A673 (cell line): Measurements from ENCODE around the gene NUDCD2. TPM values are rescaled to one million over a fixed set of nuclear protein-coding genes. Genes with fewer than 3 reads are reported as not detected.
"Not testable (repeated sequence)": the region's sequence is repeated elsewhere in the genome, so short reads cannot be mapped to it uniquely, and the experiment has no call there.

Experiments used
- BruUV-seq: library from RNA; stranded (reverse); fragments of 400-500 nt; replicated peaks from 2 replicates; lab custom pipeline; 2021; lab: Mats Ljungman, UMichigan
- CTCF ChIA-PET: fragments of 300-600 bp; sonication (Branson Sonifier 250); formaldehyde crosslinking; loops from one replicate; lab custom pipeline; 2022; ENCODE audit warnings: antibody characterized with exemption; lab: Charles Lee
- POLR2A ChIA-PET: fragments of 300-600 bp; sonication (Branson Sonifier 250); formaldehyde crosslinking; loops from one replicate; lab custom pipeline; 2022; ENCODE audit warnings: antibody characterized with exemption; ENCODE audit not compliant: low non-redundant PET; lab: Charles Lee
- DNase-seq: peaks from one replicate; pipeline ENCODE4 v3.0.0-alpha.2; 2015; ENCODE audit warnings: low spot score
- H3K27ac ChIP-seq: fragments of 200-600 bp; sonication (generic); 2 replicates; pipeline ENCODE4 v1.5.1; 2016; ENCODE audit warnings: mixed run types, low read depth, mild to moderate bottlenecking, mixed read lengths, antibody characterized with exemption, low read length; ENCODE audit not compliant: poor library complexity, severe bottlenecking
- H3K27me3 ChIP-seq: fragments of 200-600 bp; sonication (generic); replicated peaks from 2 replicates; pipeline ENCODE4 v1.6.1; 2017; ENCODE audit warnings: mixed run types, low read depth, mild to moderate bottlenecking, mixed read lengths, antibody characterized with exemption, low read length; ENCODE audit not compliant: insufficient read depth, poor library complexity
- H3K36me3 ChIP-seq: fragments of 200-600 bp; sonication (generic); 2 replicates; pipeline ENCODE4 v1.6.1; 2016; ENCODE audit warnings: mixed run types, mild to moderate bottlenecking, mixed read lengths, antibody characterized with exemption, low read length; ENCODE audit not compliant: insufficient read depth, poor library complexity, severe bottlenecking
- H3K4me1 ChIP-seq: fragments of 200-600 bp; sonication (generic); 2 replicates; pipeline ENCODE4 v1.6.1; 2017; ENCODE audit warnings: mixed run types, mild to moderate bottlenecking, mixed read lengths, antibody characterized with exemption, low read length; ENCODE audit not compliant: insufficient read depth, poor library complexity, severe bottlenecking
- H3K4me3 ChIP-seq: fragments of 200-600 bp; sonication (generic); 2 replicates; pipeline ENCODE4 v1.5.1; 2016; ENCODE audit warnings: low read depth, mixed run types, mild to moderate bottlenecking, mixed read lengths, low read length; ENCODE audit not compliant: poor library complexity, severe bottlenecking
- H3K9me3 ChIP-seq: fragments of 200-600 bp; sonication (generic); 2 replicates; pipeline ENCODE4 v1.6.1; 2016; ENCODE audit warnings: mixed run types, low read depth, mild to moderate bottlenecking, mixed read lengths, antibody characterized with exemption, low read length; ENCODE audit not compliant: poor library complexity, severe bottlenecking
- EZH2 ChIP-seq: fragments of 200-600 bp; sonication (generic); IDR thresholded peaks from 2 replicates; pipeline ENCODE4 v1.6.1; 2017; ENCODE audit warnings: borderline replicate concordance, low read depth, mild to moderate bottlenecking, mixed read lengths, antibody characterized with exemption, low read length; ENCODE audit not compliant: poor library complexity, severe bottlenecking
- intact Hi-C: fragments of 100-400 bp; cut with micrococcal nuclease; formaldehyde crosslinking; loops from one replicate; pipeline ENCODE4 v1.10.0; 2022; ENCODE audit not compliant: unreplicated experiment
- total RNA-seq: library from RNA; stranded (reverse); gene quantifications from 2 replicates; pipeline ENCODE4 v1.2.3, GENCODE V29; 2021
- TF ChIP-seq, protein P1 (sequence below): fragments of 300-800, 200-600 bp; sonication (generic); conservative IDR thresholded peaks from 2 replicates; pipeline ENCODE4 v1.5.1; 2017; ENCODE audit warnings: low read depth, mild to moderate bottlenecking, antibody characterized with exemption, low read length, moderate library complexity, mixed read lengths

Gene NUDCD2
- total RNA-seq, 1 experiment from 2014 or later, result 67.2 TPM

DNA sequence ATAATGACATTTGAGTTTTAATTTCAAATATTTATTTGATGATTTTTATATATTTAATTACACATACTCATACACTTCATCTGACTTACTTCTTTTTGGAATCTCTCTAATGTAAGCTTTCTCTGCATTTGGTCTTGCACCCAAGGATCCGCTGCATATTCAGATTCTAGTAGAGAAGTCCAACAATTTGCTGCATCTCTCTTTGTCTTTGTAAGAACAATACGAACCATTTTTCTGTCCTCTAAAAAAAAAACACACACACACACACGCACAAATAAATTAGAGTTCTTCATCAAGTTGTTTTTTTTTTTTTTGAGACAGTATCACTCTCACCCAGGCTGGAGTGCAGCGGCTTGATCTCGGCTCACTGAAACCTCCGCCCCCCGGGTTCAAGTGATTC is 3.1 kb downstream of the NUDCD2 start:
- H3K9me3 ChIP-seq, result no peaks in the 10 kb centered on the region
- H3K36me3 ChIP-seq, result peaks cover 49% of the 10 kb centered on the region
- ChIA-PET CTCF (interaction anchor here (0.7 kb wide), 1 partner anchor 1009 kb away, joined by 3 read pairs; no protein-coding TSS in a partner anchor), POLR2A (no interaction called here)
- no TSS peak for BruUV-seq
- no peak overlapping the region for H3K4me3 ChIP-seq
- intact Hi-C loops, result no loop called here
- H3K4me1 ChIP-seq, result peaks cover 14% of the 10 kb centered on the region
- no peak for DNase-seq
- H3K27me3 ChIP-seq, result no peaks in the 10 kb centered on the region
- TF ChIP-seq, protein P1, sequence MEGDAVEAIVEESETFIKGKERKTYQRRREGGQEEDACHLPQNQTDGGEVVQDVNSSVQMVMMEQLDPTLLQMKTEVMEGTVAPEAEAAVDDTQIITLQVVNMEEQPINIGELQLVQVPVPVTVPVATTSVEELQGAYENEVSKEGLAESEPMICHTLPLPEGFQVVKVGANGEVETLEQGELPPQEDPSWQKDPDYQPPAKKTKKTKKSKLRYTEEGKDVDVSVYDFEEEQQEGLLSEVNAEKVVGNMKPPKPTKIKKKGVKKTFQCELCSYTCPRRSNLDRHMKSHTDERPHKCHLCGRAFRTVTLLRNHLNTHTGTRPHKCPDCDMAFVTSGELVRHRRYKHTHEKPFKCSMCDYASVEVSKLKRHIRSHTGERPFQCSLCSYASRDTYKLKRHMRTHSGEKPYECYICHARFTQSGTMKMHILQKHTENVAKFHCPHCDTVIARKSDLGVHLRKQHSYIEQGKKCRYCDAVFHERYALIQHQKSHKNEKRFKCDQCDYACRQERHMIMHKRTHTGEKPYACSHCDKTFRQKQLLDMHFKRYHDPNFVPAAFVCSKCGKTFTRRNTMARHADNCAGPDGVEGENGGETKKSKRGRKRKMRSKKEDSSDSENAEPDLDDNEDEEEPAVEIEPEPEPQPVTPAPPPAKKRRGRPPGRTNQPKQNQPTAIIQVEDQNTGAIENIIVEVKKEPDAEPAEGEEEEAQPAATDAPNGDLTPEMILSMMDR, result no peak
- no peak for TF ChIP-seq EZH2
- no peak overlapping the region for H3K27ac ChIP-seq

DNA sequence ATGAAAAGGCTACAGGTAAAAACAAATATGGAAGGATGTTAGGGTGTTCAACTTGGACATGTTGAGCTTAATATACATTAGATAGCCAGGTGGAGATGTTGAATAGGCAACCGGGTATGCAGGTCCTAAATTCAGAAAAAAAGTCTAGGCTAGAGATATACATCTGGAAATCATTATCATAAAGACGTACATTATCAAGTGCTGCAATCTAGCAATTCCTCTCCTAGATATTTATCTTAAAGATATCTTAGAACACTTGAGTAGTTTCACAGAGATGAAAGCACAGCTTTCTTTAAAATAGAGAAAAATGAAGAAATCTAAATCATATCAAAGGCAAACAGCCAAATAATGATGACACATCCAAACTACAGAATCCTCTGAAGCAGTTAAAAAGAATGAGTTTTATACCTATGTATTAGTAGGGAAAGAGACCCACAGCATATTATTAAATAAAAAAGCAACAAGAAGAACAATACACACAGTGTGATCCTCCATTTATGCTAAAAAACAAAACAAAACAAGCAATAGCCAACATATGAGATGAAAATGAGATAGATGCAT is 3.8 kb downstream of the NUDCD2 start:
- Histone ChIP-seq H3K27me3 (no peaks in the 10 kb centered on the region), H3K9me3 (no peaks in the 10 kb centered on the region), H3K4me1 (peaks cover 14% of the 10 kb centered on the region), H3K4me3 (no peak overlapping the region), H3K27ac (no peak overlapping the region), H3K36me3 (peaks cover 50% of the 10 kb centered on the region)
- intact Hi-C loops, result no loop called here
- POLR2A ChIA-PET, result no interaction called here
- no peak for DNase-seq
- BruUV-seq, result no TSS peak
- TF ChIP-seq, protein P1, result no peak
- no peak for TF ChIP-seq EZH2
- CTCF ChIA-PET, result no interaction called here

DNA sequence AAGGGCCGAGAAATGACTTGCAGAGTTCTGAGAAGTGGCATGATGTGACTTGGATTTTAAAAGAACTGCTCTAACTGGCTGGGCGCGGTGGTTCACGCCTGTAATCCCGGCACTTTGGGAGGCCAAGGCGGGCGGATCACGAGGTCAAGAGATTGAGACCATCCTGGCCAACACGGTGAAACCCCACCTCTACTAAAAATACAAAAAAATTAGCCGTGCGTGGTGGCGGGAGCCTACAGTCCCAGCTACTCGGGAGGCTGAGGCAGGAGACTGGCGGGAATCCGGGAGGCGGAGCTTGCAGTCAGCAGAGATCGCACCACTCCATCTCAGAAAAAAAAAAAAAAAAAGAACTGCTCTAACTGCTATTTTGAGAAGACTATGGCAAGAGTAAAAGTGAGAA is 4.5 kb downstream of the NUDCD2 start:
- H3K27ac ChIP-seq, BruUV-seq, H3K27me3 ChIP-seq, H3K9me3 ChIP-seq, POLR2A ChIA-PET, DNase-seq, H3K4me3 ChIP-seq, intact Hi-C loops, CTCF ChIA-PET: not testable (repeated sequence)
- H3K4me1 ChIP-seq, result peaks cover 14% of the 10 kb centered on the region
- peaks cover 53% of the 10 kb centered on the region for H3K36me3 ChIP-seq

DNA sequence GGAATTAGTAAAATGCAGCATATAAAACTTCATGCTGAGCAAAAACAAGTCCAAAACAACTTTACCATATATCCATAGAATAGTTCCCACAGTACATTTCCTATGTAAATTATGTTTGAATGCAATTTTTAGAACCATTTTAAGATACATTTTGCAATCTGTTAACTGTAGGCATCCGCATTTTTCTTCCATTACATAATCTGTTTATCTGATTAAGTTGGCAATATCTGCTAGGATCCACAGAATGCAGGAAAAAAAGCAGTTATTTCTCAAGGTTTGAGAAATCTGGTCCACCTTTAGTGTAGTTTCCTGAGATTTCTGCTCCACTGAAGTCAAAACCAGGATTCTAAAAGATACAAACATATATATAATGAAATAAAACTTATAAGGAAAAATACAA is 6.2 kb downstream of the NUDCD2 start:
- no TSS peak for BruUV-seq
- peaks cover 62% of the 10 kb centered on the region for H3K36me3 ChIP-seq
- CTCF ChIA-PET, result no interaction called here
- H3K27me3 ChIP-seq, result no peaks in the 10 kb centered on the region
- H3K27ac ChIP-seq, result no peak overlapping the region
- H3K4me3 ChIP-seq, result no peak overlapping the region
- no peak for DNase-seq
- POLR2A ChIA-PET, result no interaction called here
- intact Hi-C loops, result no loop called here
- no peaks in the 10 kb centered on the region for H3K9me3 ChIP-seq
- H3K4me1 ChIP-seq, result peaks cover 14% of the 10 kb centered on the region
- no peak for TF ChIP-seq EZH2
- TF ChIP-seq, protein P1, result no peak
